Subcutaneous abdominal adipose tissue (tissue), 5 donors: Measurements from ENCODE around the gene RETNLB.

Experiments
- H3K27ac ChIP-seq: one replicate; pipeline ENCODE4 v1.7.0; 2013; ENCODE audit warnings: low read depth, mild to moderate bottlenecking, inconsistent platforms, low read length, moderate library complexity
- H3K27me3 ChIP-seq, 5 donors: one replicate each; pipeline ENCODE4 v1.7.0; 2013; ENCODE audit warnings: low read length in 5 of 5, inconsistent platforms in 1 of 5; ENCODE audit not compliant: control insufficient read depth in 5 of 5, insufficient read depth in 4 of 5
- H3K36me3 ChIP-seq, 5 donors: one replicate each; pipeline ENCODE4 v1.7.0; 2013; ENCODE audit warnings: low read length in 5 of 5; ENCODE audit not compliant: control insufficient read depth in 5 of 5, insufficient read depth in 5 of 5
- H3K4me1 ChIP-seq, 5 donors: one replicate each; pipeline ENCODE4 v1.7.0; 2013; ENCODE audit warnings: low read length in 5 of 5, mild to moderate bottlenecking in 3 of 5, moderate library complexity in 1 of 5; ENCODE audit not compliant: control insufficient read depth in 5 of 5, insufficient read depth in 5 of 5
- H3K4me3 ChIP-seq, 5 donors: one replicate each; pipeline ENCODE4 v1.7.0; 2013; ENCODE audit warnings: low read length in 5 of 5, low read depth in 1 of 5
- H3K9ac ChIP-seq, 5 donors: one replicate each; pipeline ENCODE4 v1.7.0; 2013; ENCODE audit warnings: low read length in 5 of 5, mild to moderate bottlenecking in 4 of 5, moderate library complexity in 3 of 5
- H3K9me3 ChIP-seq, 5 donors: one replicate each; pipeline ENCODE4 v1.7.0; 2013; ENCODE audit warnings: low read length in 5 of 5; ENCODE audit not compliant: control insufficient read depth in 5 of 5
- donor health status: healthy.
- donor health status: healthy.
- donor health status: healthy.
- donor health status: healthy.
- donor health status: healthy.

The RETNLB gene

GRCh38 chr3:108757404-108757982 is at the start of gene RETNLB:
Gene RETNLB (minus strand): TSS chr3:108757410. CDS start chr3:108757185, 225 bp downstream.
- Histone ChIP-seq H3K4me1 (no peaks in the 10 kb centered on the region), H3K27ac (no peak within 1 kb of the TSS), H3K36me3 (no peaks in the 10 kb centered on the region), H3K9me3 (peaks cover 0 to 4% (median 0%) of the 10 kb centered on the region in 5 donors), H3K27me3 (no peaks in the 10 kb centered on the region), H3K4me3 (no peak within 1 kb of the TSS), H3K9ac (no peak within 1 kb of the TSS)

- H3K27ac ChIP-seq: no peak overlapping the region
- no peak overlapping the region for H3K4me3 ChIP-seq
- no peaks in the 10 kb centered on the region for H3K27me3 ChIP-seq
- no peak overlapping the region for H3K9ac ChIP-seq
- H3K4me1 ChIP-seq: no peaks in the 10 kb centered on the region
- H3K9me3 ChIP-seq: no peaks in the 10 kb centered on the region
- H3K36me3 ChIP-seq: no peaks in the 10 kb centered on the region
Measured at GRCh38 chr3:108806316-108806715, 49.1 kb upstream of the RETNLB start.

- Histone ChIP-seq H3K4me1 (no peaks in the 10 kb centered on the region), H3K9ac (no peak overlapping the region), H3K36me3 (no peaks in the 10 kb centered on the region), H3K4me3 (no peak overlapping the region), H3K27me3 (no peaks in the 10 kb centered on the region), H3K9me3 (no peaks in the 10 kb centered on the region), H3K27ac (no peak overlapping the region)
Measured at GRCh38 chr3:108804966-108805365, 47.8 kb upstream of the RETNLB start.

- Histone ChIP-seq H3K27me3 (no peaks in the 10 kb centered on the region), H3K9me3 (no peaks in the 10 kb centered on the region), H3K27ac (no peak overlapping the region), H3K9ac (no peak overlapping the region), H3K36me3 (no peaks in the 10 kb centered on the region), H3K4me1 (no peaks in the 10 kb centered on the region), H3K4me3 (no peak overlapping the region)
Measured at GRCh38 chr3:108804437-108804836, 47.2 kb upstream of the RETNLB start.

- no peaks in the 10 kb centered on the region for H3K27me3 ChIP-seq
- H3K9ac ChIP-seq: no peak overlapping the region
- no peaks in the 10 kb centered on the region for H3K36me3 ChIP-seq
- no peaks in the 10 kb centered on the region for H3K4me1 ChIP-seq
- no peaks in the 10 kb centered on the region for H3K9me3 ChIP-seq
- no peak overlapping the region for H3K27ac ChIP-seq
- no peak overlapping the region for H3K4me3 ChIP-seq
Measured at GRCh38 chr3:108791473-108791872, 34.3 kb upstream of the RETNLB start.

GRCh38 chr3:108780235-108780634 is 23.0 kb upstream of the RETNLB start:
- H3K4me3 ChIP-seq: no peak overlapping the region
- no peaks in the 10 kb centered on the region for H3K27me3 ChIP-seq
- no peaks in the 10 kb centered on the region for H3K4me1 ChIP-seq
- no peaks in the 10 kb centered on the region for H3K36me3 ChIP-seq
- no peaks in the 10 kb centered on the region for H3K9me3 ChIP-seq
- no peak overlapping the region for H3K27ac ChIP-seq
- H3K9ac ChIP-seq: no peak overlapping the region

GRCh38 chr3:108779496-108779895 is 22.3 kb upstream of the RETNLB start:
- H3K27me3 ChIP-seq: no peaks in the 10 kb centered on the region
- no peaks in the 10 kb centered on the region for H3K9me3 ChIP-seq
- H3K27ac ChIP-seq: no peak overlapping the region
- no peaks in the 10 kb centered on the region for H3K4me1 ChIP-seq
- H3K36me3 ChIP-seq: no peaks in the 10 kb centered on the region
- no peak overlapping the region for H3K4me3 ChIP-seq
- no peak overlapping the region for H3K9ac ChIP-seq

- no peak overlapping the region for H3K27ac ChIP-seq
- H3K4me1 ChIP-seq: no peaks in the 10 kb centered on the region
- H3K9me3 ChIP-seq: no peaks in the 10 kb centered on the region
- no peak overlapping the region for H3K9ac ChIP-seq
- no peaks in the 10 kb centered on the region for H3K36me3 ChIP-seq
- no peaks in the 10 kb centered on the region for H3K27me3 ChIP-seq
- no peak overlapping the region for H3K4me3 ChIP-seq
Measured at GRCh38 chr3:108775649-108776048, 18.4 kb upstream of the RETNLB start.

GRCh38 chr3:108767253-108767652 is 10.0 kb upstream of the RETNLB start:
- H3K27me3 ChIP-seq: no peaks in the 10 kb centered on the region
- no peaks in the 10 kb centered on the region for H3K4me1 ChIP-seq
- no peak overlapping the region for H3K4me3 ChIP-seq
- peaks cover 0 to 2% (median 0%) of the 10 kb centered on the region in 5 donors for H3K9me3 ChIP-seq
- H3K27ac ChIP-seq: no peak overlapping the region
- no peak overlapping the region for H3K9ac ChIP-seq
- H3K36me3 ChIP-seq: no peaks in the 10 kb centered on the region

- H3K4me1 ChIP-seq: no peaks in the 10 kb centered on the region
- peaks cover 0 to 4% (median 0%) of the 10 kb centered on the region in 5 donors for H3K9me3 ChIP-seq
- no peak overlapping the region for H3K4me3 ChIP-seq
- no peaks in the 10 kb centered on the region for H3K27me3 ChIP-seq
- H3K36me3 ChIP-seq: no peaks in the 10 kb centered on the region
- H3K9ac ChIP-seq: no peak overlapping the region
- H3K27ac ChIP-seq: no peak overlapping the region
Measured at GRCh38 chr3:108755686-108756085, 1.5 kb downstream of the RETNLB start.

GRCh38 chr3:108744762-108745161 is 12.4 kb downstream of the RETNLB start:
- no peak overlapping the region for H3K9ac ChIP-seq
- H3K4me3 ChIP-seq: no peak overlapping the region
- no peaks in the 10 kb centered on the region for H3K27me3 ChIP-seq
- H3K9me3 ChIP-seq: peaks cover 0 to 14% (median 6%) of the 10 kb centered on the region in 5 donors
- no peak overlapping the region for H3K27ac ChIP-seq
- H3K4me1 ChIP-seq: no peaks in the 10 kb centered on the region
- no peaks in the 10 kb centered on the region for H3K36me3 ChIP-seq
